Mesendoderm (in vitro differentiated cells): ENCODE results near the gene PHLDA2.
"Not testable (repeated sequence)": the region's sequence is repeated elsewhere in the genome, so short reads cannot be mapped to it uniquely, and the experiment has no call there.

Experiments
- DNase-seq: peaks from one replicate; pipeline ENCODE4 v3.0.0; 2013
- H2AK5ac ChIP-seq: 2 replicates; pipeline ENCODE4 v1.6.1; 2013; ENCODE audit warnings: low read length, inconsistent platforms
- H2BK120ac ChIP-seq: 2 replicates; pipeline ENCODE4 v1.6.1; 2013; ENCODE audit warnings: low read depth, mild to moderate bottlenecking, low read length, moderate library complexity, mixed read lengths
- H2BK15ac ChIP-seq: replicated peaks from 2 replicates; pipeline ENCODE4 v1.6.1; 2013; ENCODE audit warnings: low read depth, mild to moderate bottlenecking, moderate library complexity
- H2BK5ac ChIP-seq: 2 replicates; pipeline ENCODE4 v1.6.1; 2013; ENCODE audit warnings: low read length, inconsistent platforms
- H3K18ac ChIP-seq: 2 replicates; pipeline ENCODE4 v1.6.1; 2013; ENCODE audit warnings: mild to moderate bottlenecking, low read length, mixed read lengths
- H3K23ac ChIP-seq: one replicate; pipeline ENCODE4 v1.6.1; 2013; ENCODE audit warnings: low read length
- H3K27ac ChIP-seq: 2 replicates; pipeline ENCODE4 v1.5.1; 2013; ENCODE audit warnings: low read depth, mild to moderate bottlenecking, inconsistent platforms, low read length, moderate library complexity
- H3K27me3 ChIP-seq: 2 replicates; pipeline ENCODE4 v1.6.1; 2013; ENCODE audit warnings: low read length, control low read depth, mild to moderate bottlenecking, inconsistent platforms; ENCODE audit not compliant: insufficient read depth, poor library complexity
- H3K36me3 ChIP-seq: 2 replicates; pipeline ENCODE4 v1.6.1; 2013; ENCODE audit warnings: low read length, inconsistent platforms; ENCODE audit not compliant: control insufficient read depth, insufficient read depth
- H3K4ac ChIP-seq: one replicate; pipeline ENCODE4 v1.6.1; 2013; ENCODE audit warnings: low read depth, mild to moderate bottlenecking, low read length, moderate library complexity
- H3K4me1 ChIP-seq: 2 replicates; pipeline ENCODE4 v1.6.1; 2013; ENCODE audit warnings: low read depth, low read length, inconsistent platforms; ENCODE audit not compliant: control insufficient read depth
- H3K4me2 ChIP-seq: 2 replicates; pipeline ENCODE4 v1.6.1; 2013; ENCODE audit warnings: low read length
- H3K4me3 ChIP-seq: 2 replicates; pipeline ENCODE4 v1.5.1; 2013; ENCODE audit warnings: mild to moderate bottlenecking, low read length
- H3K56ac ChIP-seq: one replicate; pipeline ENCODE4 v1.6.1; 2013; ENCODE audit warnings: low read length
- H3K79me1 ChIP-seq: 2 replicates; pipeline ENCODE4 v1.6.1; 2013; ENCODE audit warnings: low read length, inconsistent platforms
- H3K79me2 ChIP-seq: 2 replicates; pipeline ENCODE4 v1.6.1; 2013; ENCODE audit warnings: mild to moderate bottlenecking, low read length; ENCODE audit not compliant: control insufficient read depth, insufficient read depth
- H3K9ac ChIP-seq: 2 replicates; pipeline ENCODE4 v1.6.1; 2013; ENCODE audit warnings: low read length, inconsistent platforms
- H4K5ac ChIP-seq: one replicate; pipeline ENCODE4 v1.6.1; 2013; ENCODE audit warnings: low read length
- H4K8ac ChIP-seq: one replicate; pipeline ENCODE4 v1.6.1; 2013; ENCODE audit warnings: low read depth, mild to moderate bottlenecking, control low read depth, low read length, moderate library complexity
- WGBS: extraction: QIAGEN DNeasy Blood & Tissue Kit; methylation state at CpG from one replicate; pipeline ENCODE4 v1.1.7; 2013; ENCODE audit warnings: low lambda C conversion rate, missing lambda C conversion rate; ENCODE audit not compliant: insufficient coverage; ENCODE audit errors: extremely low coverage; 5-methylcytosine and 5-hydroxymethylcytosine counted together

Gene PHLDA2

GRCh38 chr11:2938458-2939418 lies 9.5 kb upstream of the PHLDA2 start:
- not testable (repeated sequence) for H3K36me3 ChIP-seq, H4K8ac ChIP-seq, H2BK120ac ChIP-seq, H3K27ac ChIP-seq, DNase-seq, H2AK5ac ChIP-seq, H2BK5ac ChIP-seq, H3K56ac ChIP-seq, H4K5ac ChIP-seq, H3K23ac ChIP-seq, H3K4me1 ChIP-seq, H3K4ac ChIP-seq, H3K4me3 ChIP-seq, H3K79me1 ChIP-seq, H3K27me3 ChIP-seq, H3K4me2 ChIP-seq, H2BK15ac ChIP-seq, H3K79me2 ChIP-seq, H3K9ac ChIP-seq, H3K18ac ChIP-seq
- WGBS, result no CpG with 5 or more reads among the region's 20 CpGs

- not testable (repeated sequence) for H2BK5ac ChIP-seq, H3K27me3 ChIP-seq, H3K36me3 ChIP-seq, H3K79me1 ChIP-seq, H3K56ac ChIP-seq, H3K27ac ChIP-seq, H2AK5ac ChIP-seq, H3K4ac ChIP-seq, DNase-seq, H2BK15ac ChIP-seq, H3K79me2 ChIP-seq, H3K23ac ChIP-seq, H3K9ac ChIP-seq, H3K18ac ChIP-seq, H4K8ac ChIP-seq, H3K4me2 ChIP-seq, H3K4me1 ChIP-seq, H3K4me3 ChIP-seq, H2BK120ac ChIP-seq, H4K5ac ChIP-seq
- no CpG with 5 or more reads among the region's 32 CpGs for WGBS
Observed at GRCh38 chr11:2937641-2938457, 8.6 kb upstream of the PHLDA2 start.

GRCh38 chr11:2934611-2935239 lies 5.5 kb upstream of the PHLDA2 start:
- Histone ChIP-seq H3K56ac (no peak overlapping the region), H3K4me2 (no peak overlapping the region), H3K4ac (no peak overlapping the region), H3K9ac (no peak overlapping the region), H4K5ac (no peak overlapping the region), H2AK5ac (no peak overlapping the region), H3K27ac (no peak overlapping the region), H3K23ac (no peak overlapping the region), H2BK5ac (no peak overlapping the region), H2BK15ac (no peak overlapping the region), H3K18ac (no peak overlapping the region), H3K4me1 (peaks cover 2% of the 10 kb centered on the region), H3K4me3 (no peak overlapping the region), H3K27me3 (no peaks in the 10 kb centered on the region), H3K79me1 (no peaks in the 10 kb centered on the region), H3K79me2 (no peaks in the 10 kb centered on the region), H4K8ac (no peak overlapping the region), H3K36me3 (no peaks in the 10 kb centered on the region), H2BK120ac (no peak overlapping the region)
- no peak for DNase-seq
- WGBS, result no CpG with 5 or more reads among the region's 14 CpGs

GRCh38 chr11:2934021-2934550 lies 4.9 kb upstream of the PHLDA2 start:
- Histone ChIP-seq H3K27me3 (peaks cover under 1% of the 10 kb centered on the region), H3K9ac (no peak overlapping the region), H3K27ac (no peak overlapping the region), H3K56ac (no peak overlapping the region), H3K4me1 (peaks cover 2% of the 10 kb centered on the region), H3K18ac (no peak overlapping the region), H3K36me3 (no peaks in the 10 kb centered on the region), H3K23ac (no peak overlapping the region), H3K4me3 (no peak overlapping the region), H3K79me1 (no peaks in the 10 kb centered on the region), H3K79me2 (no peaks in the 10 kb centered on the region), H2AK5ac (no peak overlapping the region), H4K8ac (no peak overlapping the region), H4K5ac (no peak overlapping the region), H2BK120ac (no peak overlapping the region), H3K4me2 (no peak overlapping the region), H2BK5ac (no peak overlapping the region), H3K4ac (no peak overlapping the region), H2BK15ac (no peak overlapping the region)
- DNase-seq, result peak; percentile 54
- WGBS, result no CpG with 5 or more reads among the region's 7 CpGs

GRCh38 chr11:2933375-2934020 lies 4.3 kb upstream of the PHLDA2 start:
- no peak overlapping the region for H3K27ac ChIP-seq
- H3K18ac ChIP-seq, result no peak overlapping the region
- no peak overlapping the region for H2AK5ac ChIP-seq
- no CpG with 5 or more reads among the region's 12 CpGs for WGBS
- H4K8ac ChIP-seq, result no peak overlapping the region
- no peak overlapping the region for H2BK5ac ChIP-seq
- H2BK120ac ChIP-seq, result no peak overlapping the region
- no peaks in the 10 kb centered on the region for H3K79me2 ChIP-seq
- H4K5ac ChIP-seq, result no peak overlapping the region
- H3K27me3 ChIP-seq, result peaks cover 2% of the 10 kb centered on the region
- no peak overlapping the region for H3K56ac ChIP-seq
- H3K4ac ChIP-seq, result no peak overlapping the region
- no peak overlapping the region for H2BK15ac ChIP-seq
- H3K4me1 ChIP-seq, result peaks cover 2% of the 10 kb centered on the region
- no peak overlapping the region for H3K4me2 ChIP-seq
- no peak overlapping the region for H3K9ac ChIP-seq
- no peak overlapping the region for H3K4me3 ChIP-seq
- no peaks in the 10 kb centered on the region for H3K36me3 ChIP-seq
- peak; percentile 81 for DNase-seq
- H3K23ac ChIP-seq, result no peak overlapping the region
- H3K79me1 ChIP-seq, result no peaks in the 10 kb centered on the region
